ENCODE measurements around the gene CRYGN.

- TF ChIP-seq POLR2AphosphoS5 (IDR thresholded peaks at IDR 0.05; ENCODE audit: low read depth, low read length) = no peak
- no peak for TF ChIP-seq POLR2A (IDR thresholded peaks at IDR 0.05; ENCODE audit: low read depth, low read length)
- no peak for TF ChIP-seq TAF1 (IDR thresholded peaks at IDR 0.05; ENCODE audit: low read depth, low read length)
Observed at GRCh38 chr7:151433721-151434400, 6.1 kb downstream of the CRYGN start.
